ENCODE measurements around the gene AZIN2. TPM values are rescaled to one million over a fixed set of nuclear protein-coding genes. Genes with fewer than 3 reads are reported as not detected.

The AZIN2 gene
- total and polyA plus RNA-seq, 10 of the 15 experiments (the other 5 are each of a cell fraction or from before 2014, with no cell fraction given), result 0.02 to 0.85 (median 0.23) TPM

DNA sequence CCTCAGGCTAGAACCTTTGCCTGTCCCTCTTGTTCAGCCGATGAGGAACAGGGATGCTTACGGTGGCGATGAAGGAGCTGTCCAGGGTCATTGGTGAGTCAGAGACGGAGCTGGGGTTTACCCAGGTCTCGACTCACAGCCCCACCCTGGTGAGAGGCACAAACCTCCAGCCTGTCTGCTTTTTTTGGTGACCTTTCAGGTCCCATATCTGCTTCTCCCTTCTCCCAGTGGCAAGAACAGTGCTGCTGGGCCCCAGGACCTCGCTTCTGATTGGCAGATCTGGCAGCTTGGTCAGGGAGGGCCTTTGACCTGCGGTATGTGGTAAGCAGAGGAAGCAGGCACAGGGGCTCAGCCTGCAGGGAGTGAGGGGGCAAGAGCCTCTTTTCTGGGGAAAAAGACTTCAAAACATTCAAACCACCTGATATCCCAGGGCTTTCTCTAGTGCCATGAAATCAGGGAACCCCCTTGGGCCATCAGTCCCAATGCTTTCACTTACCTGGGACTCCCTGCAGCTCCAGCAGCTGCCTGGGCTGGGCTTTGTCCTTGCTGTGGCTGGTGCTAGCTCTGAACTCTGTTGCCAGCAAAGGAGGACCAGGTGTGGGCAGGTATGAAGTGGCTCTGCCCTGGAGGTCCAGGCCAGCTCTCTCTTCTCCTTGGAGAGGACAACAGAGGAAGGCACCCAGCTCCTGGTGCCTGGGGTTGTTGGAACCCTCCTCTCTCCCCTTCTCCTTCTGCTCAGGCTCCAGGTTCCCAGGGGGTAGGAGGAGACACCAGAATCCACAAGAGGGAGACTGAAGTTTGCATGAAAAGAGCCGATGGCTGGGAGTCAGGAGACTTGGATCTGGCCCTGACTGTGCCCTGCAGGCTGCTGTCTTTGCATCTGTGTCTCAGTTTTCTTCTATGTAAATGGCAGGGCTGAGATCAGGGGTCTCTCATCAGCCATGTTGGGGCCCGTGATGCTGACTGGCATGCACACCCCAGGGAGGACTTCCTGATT, 59.5 kb downstream of the AZIN2 start:
- H3K27me3 ChIP-seq (replicated peaks in 1 of 2; ENCODE audit: control insufficient read depth in 2 of 2, insufficient read depth in 2 of 2, low read length in 1 of 2), result no peaks in the 10 kb centered on the region
- H3K36me3 ChIP-seq (ENCODE audit: control insufficient read depth in 2 of 2, insufficient read depth in 2 of 2, low read length in 1 of 2), result no peaks in the 10 kb centered on the region
- ChIA-PET SMC1A (ENCODE audit: uncharacterized antibody, unreplicated experiment) (interaction anchor here (0.7 to 1.9 kb wide), 4 partner anchors 13 to 331 kb away, joined by 3 to 5 read pairs (median 4); no protein-coding TSS in a partner anchor), POLR2A (interaction anchor here (0.6 to 1.1 kb wide), 2 partner anchors 13 to 26 kb away, joined by 4 read pairs; no protein-coding TSS in a partner anchor), CTCF (interaction anchor here (0.6 to 6.8 kb wide), 6 partner anchors 13 to 180 kb away, joined by 3 to 53 read pairs (median 4); partner anchors contain the start of gene A3GALT2), RAD21 (ENCODE audit: unreplicated experiment) (interaction anchor here (0.9 to 1.4 kb wide), 2 partner anchors 13 kb away, joined by 3 read pairs; no protein-coding TSS in a partner anchor)
- in situ Hi-C loops (cut with MboI) (no loop called here), intact Hi-C loops (cut with micrococcal nuclease; ENCODE audit: unreplicated experiment) (no loop called here)
- H3K4me1 ChIP-seq (ENCODE audit: control insufficient read depth, insufficient read depth, low read length), result no peaks in the 10 kb centered on the region
- no peaks in the 10 kb centered on the region for H3K9me3 ChIP-seq (replicated peaks; ENCODE audit: control insufficient read depth, insufficient read depth, low read length)
- H2AFZ ChIP-seq (ENCODE audit: control insufficient read depth, low read depth, low read length), result no peak overlapping the region
- no peak overlapping the region for H3K4me2 ChIP-seq (ENCODE audit: control insufficient read depth, insufficient read depth)
- no peaks in the 10 kb centered on the region for H3K79me2 ChIP-seq (ENCODE audit: control insufficient read depth, insufficient read depth, low read length)
- H3K4me3 ChIP-seq, result no peak overlapping the region
- no peak overlapping the region for H3K27ac ChIP-seq (ENCODE audit: control insufficient read depth, insufficient read depth)
- ATAC-seq, result peak; percentile 50
- no peak overlapping the region for H3K9ac ChIP-seq (ENCODE audit: control insufficient read depth, insufficient read depth, low read length)
- no peak for FAIRE-seq
- DNase-seq (ENCODE audit: low read depth, low spot score), result no peak
- no TSS peak for BruUV-seq (replicated peaks)
- WGBS (ENCODE audit: insufficient coverage, insufficient replicate concordance, low lambda C conversion rate, missing lambda C conversion rate), result 36% methylated on average over 9 of the region's 9 CpGs
- H4K20me1 ChIP-seq (ENCODE audit: control insufficient read depth, insufficient read depth), result no peaks in the 10 kb centered on the region
- TF ChIP-seq REST (IDR thresholded peaks at IDR 0.05; ENCODE audit: low read depth, low read length) (peak; percentile 60; the same call in 1 of the 2 replicates), ZBTB4 (CRISPR knock-in tag; IDR thresholded peaks at IDR 0.05) (no peak), NR2F1 (conservative IDR thresholded peaks at IDR 0.05) (no peak), RUNX3 (IDR thresholded peaks at IDR 0.05; ENCODE audit: low read length) (no peak), POU2F2 (IDR thresholded peaks at IDR 0.05; ENCODE audit: borderline replicate concordance, low read depth, low read length) (no peak), NR2C2 (IDR thresholded peaks at IDR 0.05; ENCODE audit: borderline replicate concordance, control insufficient read depth, insufficient read length, low read depth) (no peak), EGR1 (IDR thresholded peaks at IDR 0.05; ENCODE audit: borderline replicate concordance in 1 of 2, low read depth in 2 of 2, low read length in 2 of 2) (no peak), RAD51 (IDR thresholded peaks at IDR 0.05) (no peak), FOXK2 (IDR thresholded peaks at IDR 0.05) (no peak)
- TF ChIP-seq, protein P1, sequence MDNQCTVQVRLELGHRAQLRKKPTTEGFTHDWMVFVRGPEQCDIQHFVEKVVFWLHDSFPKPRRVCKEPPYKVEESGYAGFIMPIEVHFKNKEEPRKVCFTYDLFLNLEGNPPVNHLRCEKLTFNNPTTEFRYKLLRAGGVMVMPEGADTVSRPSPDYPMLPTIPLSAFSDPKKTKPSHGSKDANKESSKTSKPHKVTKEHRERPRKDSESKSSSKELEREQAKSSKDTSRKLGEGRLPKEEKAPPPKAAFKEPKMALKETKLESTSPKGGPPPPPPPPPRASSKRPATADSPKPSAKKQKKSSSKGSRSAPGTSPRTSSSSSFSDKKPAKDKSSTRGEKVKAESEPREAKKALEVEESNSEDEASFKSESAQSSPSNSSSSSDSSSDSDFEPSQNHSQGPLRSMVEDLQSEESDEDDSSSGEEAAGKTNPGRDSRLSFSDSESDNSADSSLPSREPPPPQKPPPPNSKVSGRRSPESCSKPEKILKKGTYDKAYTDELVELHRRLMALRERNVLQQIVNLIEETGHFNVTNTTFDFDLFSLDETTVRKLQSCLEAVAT (IDR thresholded peaks at IDR 0.05), result no peak
- TF ChIP-seq, protein P2, sequence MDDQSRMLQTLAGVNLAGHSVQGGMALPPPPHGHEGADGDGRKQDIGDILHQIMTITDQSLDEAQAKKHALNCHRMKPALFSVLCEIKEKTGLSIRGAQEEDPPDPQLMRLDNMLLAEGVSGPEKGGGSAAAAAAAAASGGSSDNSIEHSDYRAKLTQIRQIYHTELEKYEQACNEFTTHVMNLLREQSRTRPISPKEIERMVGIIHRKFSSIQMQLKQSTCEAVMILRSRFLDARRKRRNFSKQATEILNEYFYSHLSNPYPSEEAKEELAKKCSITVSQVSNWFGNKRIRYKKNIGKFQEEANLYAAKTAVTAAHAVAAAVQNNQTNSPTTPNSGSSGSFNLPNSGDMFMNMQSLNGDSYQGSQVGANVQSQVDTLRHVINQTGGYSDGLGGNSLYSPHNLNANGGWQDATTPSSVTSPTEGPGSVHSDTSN (IDR thresholded peaks at IDR 0.05; ENCODE audit: insufficient replicate concordance, low read depth, low read length), result no peak
